HUES64 (cell line): ENCODE measurements around the gene FAM53A.

Source experiments
- H3K27ac ChIP-seq: 2 replicates; pipeline ENCODE4 v1.7.0; 2013; ENCODE audit warnings: low read depth, low read length, inconsistent platforms
- H3K27me3 ChIP-seq: 2 replicates; pipeline ENCODE4 v1.6.1; 2013; ENCODE audit warnings: mild to moderate bottlenecking, low read length; ENCODE audit not compliant: insufficient read depth
- H3K36me3 ChIP-seq: 2 replicates; pipeline ENCODE4 v1.6.1; 2013; ENCODE audit warnings: mild to moderate bottlenecking, low read length; ENCODE audit not compliant: insufficient read depth
- H3K4me1 ChIP-seq: 2 replicates; pipeline ENCODE4 v1.6.1; 2013; ENCODE audit warnings: mild to moderate bottlenecking, low read length, moderate library complexity; ENCODE audit not compliant: insufficient read depth
- H3K4me3 ChIP-seq: 2 replicates; pipeline ENCODE4 v1.5.1; 2013; ENCODE audit warnings: mild to moderate bottlenecking, low read length, moderate library complexity
- H3K9ac ChIP-seq: 2 replicates; pipeline ENCODE4 v1.6.1; 2013; ENCODE audit warnings: mild to moderate bottlenecking, low read depth, low read length
- H3K9me3 ChIP-seq: 2 replicates; pipeline ENCODE4 v1.6.1; 2013; ENCODE audit warnings: low read depth, low read length; ENCODE audit not compliant: insufficient read depth
- WGBS: fragments of 150-250, 120-280 bp; methylation state at CpG from one replicate; pipeline ENCODE4 v1.1.7; 2013; ENCODE audit warnings: missing lambda C conversion rate; 5-methylcytosine and 5-hydroxymethylcytosine counted together

FAM53A gene

DNA sequence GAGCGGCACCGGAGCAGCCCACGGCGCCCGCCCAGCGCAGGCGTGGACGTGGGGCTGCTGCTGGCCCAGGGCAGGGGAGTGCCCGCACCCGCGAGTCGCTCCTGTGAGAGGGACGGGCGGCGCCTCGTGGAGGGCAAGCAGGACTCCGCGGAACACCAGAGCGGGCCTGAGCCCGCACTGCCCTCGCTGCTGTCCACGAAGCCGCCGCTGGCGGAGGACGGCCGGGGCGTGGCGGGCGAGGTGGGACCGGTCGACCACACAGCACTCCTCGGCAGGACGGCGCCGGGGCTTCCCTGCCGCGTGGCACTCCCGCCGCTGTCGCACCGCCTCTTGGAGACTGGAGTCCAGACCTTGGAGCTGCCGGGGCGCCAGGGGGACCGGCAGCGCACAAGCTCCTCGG lies 29.0 kb downstream of the FAM53A start:
- 95% methylated on average over 47 of the region's 47 CpGs for WGBS
- Histone ChIP-seq H3K27ac (no peak overlapping the region), H3K4me3 (no peak overlapping the region), H3K27me3 (no peaks in the 10 kb centered on the region), H3K36me3 (no peaks in the 10 kb centered on the region), H3K9ac (no peak overlapping the region), H3K4me1 (no peaks in the 10 kb centered on the region), H3K9me3 (no peaks in the 10 kb centered on the region)

DNA sequence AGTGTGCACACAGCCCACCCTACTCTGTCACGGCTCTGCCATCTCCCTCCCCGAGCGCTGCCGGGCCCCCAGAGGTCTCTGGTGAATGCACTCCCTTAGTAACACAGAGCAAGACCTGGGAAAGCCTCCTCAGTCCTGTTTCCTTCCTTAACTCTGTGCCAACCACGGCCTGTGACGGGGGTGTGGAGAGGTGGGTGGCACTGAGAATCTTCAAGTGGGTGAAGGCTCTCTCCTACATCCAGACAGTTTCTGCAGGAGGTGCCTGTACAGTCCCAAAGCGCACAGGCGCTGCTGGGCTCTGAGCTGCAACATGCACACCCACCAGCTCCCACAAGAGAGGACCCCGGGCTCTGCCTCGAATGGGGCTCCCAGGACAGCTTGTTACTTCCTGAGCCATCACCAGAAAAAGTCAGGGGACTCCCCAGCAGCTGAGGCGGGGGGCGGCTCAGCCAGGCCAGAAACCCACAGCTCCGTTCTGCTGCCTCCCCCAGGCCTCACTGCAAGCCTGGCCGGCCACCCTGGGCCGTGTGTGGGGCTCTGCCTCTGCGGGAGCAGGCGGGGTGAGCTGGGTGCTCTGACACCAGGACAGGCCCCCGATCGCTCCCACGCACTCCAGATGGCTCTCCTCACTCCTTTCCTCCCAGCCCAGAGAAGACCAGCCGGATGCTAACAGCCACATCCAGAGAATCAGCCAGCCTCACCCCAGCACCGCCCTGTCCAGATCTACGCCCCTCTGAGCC lies 29.7 kb downstream of the FAM53A start:
- WGBS: 93% methylated on average over 23 of the region's 23 CpGs
- H3K9ac ChIP-seq: no peak overlapping the region

DNA sequence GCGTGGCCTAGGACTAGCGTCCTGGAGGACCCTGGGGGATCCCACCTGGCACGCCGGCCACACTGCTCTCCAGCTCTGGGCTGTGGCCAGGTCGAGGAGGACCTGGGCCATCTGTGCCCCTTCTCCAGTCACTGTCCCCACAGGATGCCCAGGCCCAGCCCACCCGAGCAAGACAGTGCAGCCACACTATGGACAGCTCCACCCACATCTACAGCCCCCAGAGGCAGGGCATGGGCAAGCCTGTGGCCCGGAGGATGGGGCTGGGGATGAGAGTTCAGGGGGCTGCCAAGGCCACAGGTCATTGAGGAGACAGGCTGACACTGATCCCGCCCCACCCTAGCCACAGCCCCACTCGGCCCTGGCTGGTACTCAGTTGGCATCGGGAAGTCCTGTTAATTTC lies 30.3 kb downstream of the FAM53A start:
- H3K36me3 ChIP-seq: no peaks in the 10 kb centered on the region
- H3K27me3 ChIP-seq: no peaks in the 10 kb centered on the region
- H3K9me3 ChIP-seq: no peaks in the 10 kb centered on the region
- no peak overlapping the region for H3K27ac ChIP-seq
- H3K4me1 ChIP-seq: no peaks in the 10 kb centered on the region
- H3K9ac ChIP-seq: no peak overlapping the region
- H3K4me3 ChIP-seq: no peak overlapping the region
- WGBS: 88% methylated on average over 10 of the region's 10 CpGs

More for the DNA sequence above, 29.7 kb downstream of the FAM53A start:
- Histone ChIP-seq H3K4me3 (no peak overlapping the region), H3K27me3 (no peaks in the 10 kb centered on the region), H3K36me3 (no peaks in the 10 kb centered on the region), H3K27ac (no peak overlapping the region), H3K9me3 (no peaks in the 10 kb centered on the region), H3K4me1 (no peaks in the 10 kb centered on the region)

GRCh38 chr4:1652088-1652487 lies 32.0 kb downstream of the FAM53A start:
- WGBS: 94% methylated on average over 13 of the region's 13 CpGs
- Histone ChIP-seq H3K36me3 (no peaks in the 10 kb centered on the region), H3K9ac (no peak overlapping the region), H3K27ac (no peak overlapping the region), H3K9me3 (no peaks in the 10 kb centered on the region), H3K4me3 (no peak overlapping the region), H3K4me1 (no peaks in the 10 kb centered on the region), H3K27me3 (no peaks in the 10 kb centered on the region)

- WGBS: 94% methylated on average over 13 of the region's 13 CpGs
- Histone ChIP-seq H3K4me1 (no peaks in the 10 kb centered on the region), H3K4me3 (no peak overlapping the region)
Observed at GRCh38 chr4:1651609-1652008, 32.5 kb downstream of the FAM53A start.

GRCh38 chr4:1648962-1649361 lies 35.2 kb downstream of the FAM53A start:
- Histone ChIP-seq H3K9ac (no peak overlapping the region), H3K27ac (no peak overlapping the region), H3K27me3 (no peaks in the 10 kb centered on the region), H3K4me1 (peaks cover 4% of the 10 kb centered on the region; the same call in 1 of the 2 replicates), H3K4me3 (no peak overlapping the region), H3K9me3 (no peaks in the 10 kb centered on the region), H3K36me3 (no peaks in the 10 kb centered on the region)
- 87% methylated on average over 3 of the region's 3 CpGs for WGBS

More at GRCh38 chr4:1651609-1652008, 32.5 kb downstream of the FAM53A start:
- Histone ChIP-seq H3K36me3 (no peaks in the 10 kb centered on the region), H3K27me3 (no peaks in the 10 kb centered on the region), H3K27ac (no peak overlapping the region), H3K9ac (no peak overlapping the region), H3K9me3 (no peaks in the 10 kb centered on the region)

- Histone ChIP-seq H3K9me3 (no peaks in the 10 kb centered on the region), H3K4me1 (peaks cover 4% of the 10 kb centered on the region; the same call in 1 of the 2 replicates), H3K27ac (no peak overlapping the region), H3K9ac (no peak overlapping the region), H3K4me3 (no peak overlapping the region), H3K27me3 (no peaks in the 10 kb centered on the region), H3K36me3 (no peaks in the 10 kb centered on the region)
- WGBS: 92% methylated on average over 19 of the region's 19 CpGs
Observed at GRCh38 chr4:1647432-1647831, 36.7 kb downstream of the FAM53A start.

DNA sequence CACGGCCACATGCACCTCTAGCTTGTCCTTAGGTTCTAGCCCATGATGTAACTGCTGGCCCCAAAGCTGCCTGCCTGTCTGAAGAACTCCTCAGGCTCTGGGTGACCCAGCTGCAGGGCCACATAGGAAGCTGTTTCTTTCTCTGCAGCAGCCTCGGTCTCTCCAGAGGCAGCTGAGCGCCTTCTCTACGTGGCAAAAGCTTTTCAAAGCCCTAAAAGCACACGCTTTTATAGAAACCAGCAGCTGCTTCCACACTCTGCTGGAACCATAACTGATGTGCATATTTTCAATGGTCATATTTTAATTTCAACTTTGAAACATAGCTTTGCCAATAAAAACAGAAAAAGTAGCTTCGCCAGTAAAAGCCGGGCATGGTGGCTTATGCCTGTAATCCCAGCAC lies 37.4 kb downstream of the FAM53A start:
- Histone ChIP-seq H3K9me3 (no peaks in the 10 kb centered on the region), H3K27ac (no peak overlapping the region), H3K36me3 (no peaks in the 10 kb centered on the region), H3K4me1 (peaks cover 4% of the 10 kb centered on the region; the same call in 1 of the 2 replicates), H3K9ac (no peak overlapping the region), H3K27me3 (no peaks in the 10 kb centered on the region), H3K4me3 (no peak overlapping the region)
- 92% methylated on average over 7 of the region's 7 CpGs for WGBS

- Histone ChIP-seq H3K36me3 (no peaks in the 10 kb centered on the region), H3K4me3 (no peak overlapping the region), H3K27ac (no peak overlapping the region), H3K27me3 (no peaks in the 10 kb centered on the region), H3K9ac (0 out of 2 replicates have a peak overlapping the region, but pooled peaks have one; percentile 1), H3K9me3 (no peaks in the 10 kb centered on the region), H3K4me1 (peaks cover 4% of the 10 kb centered on the region; the same call in 1 of the 2 replicates)
- 58% methylated on average over 21 of the region's 21 CpGs for WGBS
Observed at GRCh38 chr4:1644891-1645657, 39.0 kb downstream of the FAM53A start.

GRCh38 chr4:1643971-1644735 lies 40.0 kb downstream of the FAM53A start:
- Histone ChIP-seq H3K36me3 (no peaks in the 10 kb centered on the region), H3K4me1 (peaks cover 4% of the 10 kb centered on the region; the same call in 1 of the 2 replicates), H3K4me3 (no peak overlapping the region), H3K27ac (no peak overlapping the region), H3K9me3 (no peaks in the 10 kb centered on the region), H3K9ac (0 out of 2 replicates have a peak overlapping the region, but pooled peaks have one; percentile 1), H3K27me3 (no peaks in the 10 kb centered on the region)
- WGBS: 96% methylated on average over 48 of the region's 48 CpGs
